ENCODE data around the gene AVL9.

AVL9 gene

GRCh38 chr7:32582036-32582435 is 86.7 kb downstream of the AVL9 start:
- no peak for TF ChIP-seq CTCF (IDR thresholded peaks at IDR 0.05; ENCODE audit: control insufficient read depth, extremely low read depth, insufficient read depth)
- no peak overlapping the region for H3K4me3 ChIP-seq (ENCODE audit: low read depth, low read length)
- no peak for DNase-seq (ENCODE audit: low read depth)

GRCh38 chr7:32583791-32584190 is 88.5 kb downstream of the AVL9 start:
- H3K4me3 ChIP-seq (ENCODE audit: low read depth, low read length) = no peak overlapping the region
- no peak for DNase-seq (ENCODE audit: low read depth)
- no peak for TF ChIP-seq CTCF (IDR thresholded peaks at IDR 0.05; ENCODE audit: control insufficient read depth, extremely low read depth, insufficient read depth)

GRCh38 chr7:32586291-32587221 is 91.3 kb downstream of the AVL9 start:
- no peak overlapping the region for H3K4me3 ChIP-seq (ENCODE audit: low read depth, low read length)
- no peak for DNase-seq (ENCODE audit: low read depth)
- TF ChIP-seq CTCF (IDR thresholded peaks at IDR 0.05; ENCODE audit: control insufficient read depth, extremely low read depth, insufficient read depth) = no peak

GRCh38 chr7:32587411-32587948 is 92.2 kb downstream of the AVL9 start:
- DNase-seq (ENCODE audit: low read depth) = no peak
- H3K4me3 ChIP-seq (ENCODE audit: low read depth, low read length) = no peak overlapping the region
- TF ChIP-seq CTCF (IDR thresholded peaks at IDR 0.05; ENCODE audit: control insufficient read depth, extremely low read depth, insufficient read depth) = no peak

GRCh38 chr7:32588657-32589056 is 93.4 kb downstream of the AVL9 start:
- no peak for DNase-seq (ENCODE audit: low read depth)
- TF ChIP-seq CTCF (IDR thresholded peaks at IDR 0.05; ENCODE audit: control insufficient read depth, extremely low read depth, insufficient read depth) = no peak
- H3K4me3 ChIP-seq (ENCODE audit: low read depth, low read length) = no peak overlapping the region

GRCh38 chr7:32591938-32592337 is 96.6 kb downstream of the AVL9 start:
- DNase-seq (ENCODE audit: low read depth) = no peak
- H3K4me3 ChIP-seq (ENCODE audit: low read depth, low read length) = no peak overlapping the region
- no peak for TF ChIP-seq CTCF (IDR thresholded peaks at IDR 0.05; ENCODE audit: control insufficient read depth, extremely low read depth, insufficient read depth)

Measured in LNCaP clone FGC (cell line).